Adrenal gland (tissue), 12 donors: ENCODE measurements around the gene TMPRSS4. TPM values are rescaled to one million over a fixed set of nuclear protein-coding genes. Genes with fewer than 3 reads are reported as not detected.

Source experiments
- DNase-seq, 7 donors: peaks; one replicate each; pipeline ENCODE4 v3.0.0-alpha.2; 2019 to 2020
- H3K27ac ChIP-seq, 5 donors: fragments of 200-600 bp; sonication (generic) in 4 of 5; 1 replicate in 3 of 5; 2 replicates in 2 of 5; pipeline versions ENCODE4 v1.5.1 to v1.8.0; 2016 to 2020; ENCODE audit warnings: mild to moderate bottlenecking in 1 of 5
- H3K27me3 ChIP-seq: fragments of 200-600 bp; 2 replicates; pipeline ENCODE4 v1.8.0; 2021
- H3K36me3 ChIP-seq, 2 donors: fragments of 200-600 bp; replicated peaks in 1 of 2; 1 replicate in 1 of 2; 2 replicates in 1 of 2; pipeline versions ENCODE4 v1.5.1 to v1.8.0; 2018 to 2022
- H3K4me1 ChIP-seq, 2 donors: fragments of 200-600 bp; replicated peaks in 1 of 2; 1 replicate in 1 of 2; 2 replicates in 1 of 2; pipeline versions ENCODE4 v1.5.1 to v1.8.0; 2018 to 2021
- H3K4me3 ChIP-seq, 4 donors: fragments of 200-600 bp; sonication (generic) in 3 of 4; one replicate each; pipeline ENCODE4 v1.5.1; 2016 to 2018
- H3K9me3 ChIP-seq, 3 donors: fragments of 200-600 bp; sonication (generic) in 1 of 3; replicated peaks in 1 of 3; 1 replicate in 2 of 3; 2 replicates in 1 of 3; pipeline versions ENCODE4 v1.5.1 to v1.8.0; 2016 to 2021
- POLR2A ChIP-seq, 2 donors: fragments of 450-650 bp; IDR thresholded peaks; one replicate each; pipeline ENCODE4 v1.6.1; 2017; ENCODE audit warnings: antibody characterized with exemption in 2 of 2, mild to moderate bottlenecking in 2 of 2, moderate library complexity in 1 of 2
- WGBS, 4 donors: extraction: QIAGEN DNeasy Blood & Tissue Kit in 2 of 4; methylation state at CpG; one replicate each; pipeline versions ENCODE4 v1.1.5 to v1.1.7; 2013 to 2017; 5-methylcytosine and 5-hydroxymethylcytosine counted together
- intact Hi-C, 2 donors: fragments of 100-400 bp; cut with DNase I; formaldehyde crosslinking; loops; one replicate each; pipeline versions ENCODE4 v1.14.1 to v1.15.0; 2022 to 2023
- polyA plus RNA-seq, 3 donors: library from polyadenylated mRNA; stranded (reverse); fragments of 200-250 nt in 2 of 3; fragments of 350-450 nt in 1 of 3; fragmentation: Illumina TruSeq in 1 of 3; extraction: RNeasy Lipid Tissue Mini Kit (QIAGEN cat#74804) in 1 of 3; gene quantifications; one replicate each; pipeline ENCODE4 v1.2.3, GENCODE V29; 2013 to 2014
- total RNA-seq, 9 donors: library from RNA; depleted of rRNA in 4 of 9; stranded (reverse); fragments of >200 nt in 4 of 9; fragments of 120-200 nt in 1 of 9; fragmentation: NEBNext Ultra II Directional in 1 of 9; extraction: Animal tissue kit (Norgen Biotek cat#: 25700) in 1 of 9; gene quantifications; one replicate each; pipeline versions ENCODE4 v1.1.0 to v1.2.4, GENCODE V29; 2013 to 2023
- TF ChIP-seq, protein P1 (sequence below), 6 experiments: fragments of 450-650 bp in 4 of 6; fragments of 200-600 bp in 2 of 6; sonication (generic) in 1 of 6; IDR thresholded peaks; 1 replicate in 5 of 6; 2 replicates in 1 of 6; pipeline versions ENCODE4 v1.5.1 to v1.8.0; 2016 to 2021; ENCODE audit warnings: antibody characterized with exemption in 6 of 6, mild to moderate bottlenecking in 2 of 6, moderate library complexity in 1 of 6
- donor health status: healthy with polysubstance abuse.
- donor health status: Bipolar disorder and iron deficiency.
- donor health status: DM: yes; HTN: yes; CAD: no.
- donor health status: DM: no; HTN: no; CAD: no.
- donor health status: DM: no; HTN: no; CAD: no.
- donor health status: DM: yes; HTN: yes; CAD: no.

The TMPRSS4 gene
- total and polyA plus RNA-seq, 12 donors, result 0.13 to 0.43 (median 0.27) TPM; not detected in 8

GRCh38 chr11:118147502-118147901 lies 70.6 kb downstream of the TMPRSS4 start:
- no peaks in the 10 kb centered on the region for H3K9me3 ChIP-seq
- WGBS, 4 donors, result 63 to 87% (median 68%) methylated on average over 3 of the region's 3 CpGs
- no peak for DNase-seq
- no peak overlapping the region for H3K27ac ChIP-seq
- TF ChIP-seq, protein P1, sequence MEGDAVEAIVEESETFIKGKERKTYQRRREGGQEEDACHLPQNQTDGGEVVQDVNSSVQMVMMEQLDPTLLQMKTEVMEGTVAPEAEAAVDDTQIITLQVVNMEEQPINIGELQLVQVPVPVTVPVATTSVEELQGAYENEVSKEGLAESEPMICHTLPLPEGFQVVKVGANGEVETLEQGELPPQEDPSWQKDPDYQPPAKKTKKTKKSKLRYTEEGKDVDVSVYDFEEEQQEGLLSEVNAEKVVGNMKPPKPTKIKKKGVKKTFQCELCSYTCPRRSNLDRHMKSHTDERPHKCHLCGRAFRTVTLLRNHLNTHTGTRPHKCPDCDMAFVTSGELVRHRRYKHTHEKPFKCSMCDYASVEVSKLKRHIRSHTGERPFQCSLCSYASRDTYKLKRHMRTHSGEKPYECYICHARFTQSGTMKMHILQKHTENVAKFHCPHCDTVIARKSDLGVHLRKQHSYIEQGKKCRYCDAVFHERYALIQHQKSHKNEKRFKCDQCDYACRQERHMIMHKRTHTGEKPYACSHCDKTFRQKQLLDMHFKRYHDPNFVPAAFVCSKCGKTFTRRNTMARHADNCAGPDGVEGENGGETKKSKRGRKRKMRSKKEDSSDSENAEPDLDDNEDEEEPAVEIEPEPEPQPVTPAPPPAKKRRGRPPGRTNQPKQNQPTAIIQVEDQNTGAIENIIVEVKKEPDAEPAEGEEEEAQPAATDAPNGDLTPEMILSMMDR (IDR thresholded peaks at IDR 0.05), result no peak
- TF ChIP-seq POLR2A (IDR thresholded peaks at IDR 0.05), result no peak
- no peaks in the 10 kb centered on the region for H3K36me3 ChIP-seq
- intact Hi-C loops, result loop anchor here (2.0 to 5.0 kb wide), 2 partner anchors 21 to 205 kb away; no protein-coding TSS in a partner anchor
- H3K4me3 ChIP-seq, result no peak overlapping the region
- H3K27me3 ChIP-seq, result peaks cover 21% of the 10 kb centered on the region
- peaks cover 0 to 3% of the 10 kb centered on the region in 2 donors for H3K4me1 ChIP-seq

DNA sequence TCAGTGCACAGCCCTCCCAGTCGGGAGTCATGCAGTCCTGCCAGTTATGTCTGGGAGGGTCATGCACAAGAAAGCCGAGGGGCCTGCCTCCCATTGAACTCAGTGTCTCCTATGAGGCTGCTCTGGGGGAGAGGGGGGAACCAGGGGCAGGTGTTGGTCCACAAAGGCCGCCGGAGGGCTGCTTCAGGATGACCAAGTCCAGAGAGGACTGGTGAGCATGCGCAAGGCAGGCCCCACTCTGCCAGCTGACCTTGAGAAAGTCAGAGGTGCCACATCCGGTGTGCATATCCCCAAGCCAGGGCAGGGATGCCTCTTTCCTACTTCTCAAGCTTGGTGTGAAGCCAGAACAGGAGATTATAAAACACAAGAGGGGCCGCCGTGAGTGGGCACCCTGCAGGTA lies 71.4 kb downstream of the TMPRSS4 start:
- Histone ChIP-seq H3K27me3 (peaks cover 17% of the 10 kb centered on the region), H3K9me3 (no peaks in the 10 kb centered on the region), H3K27ac (no peak overlapping the region), H3K36me3 (no peaks in the 10 kb centered on the region), H3K4me1 (peaks cover 0 to 9% of the 10 kb centered on the region in 2 donors), H3K4me3 (no peak overlapping the region)
- intact Hi-C loops, result loop anchor here in 1 of 2 donors (5.0 kb wide), 1 partner anchor 204 kb away; no protein-coding TSS in a partner anchor
- 81 to 88% (median 82%) methylated on average over 7 to 8 of the region's 8 CpGs for WGBS, 4 donors
- no peak for DNase-seq
- TF ChIP-seq POLR2A (IDR thresholded peaks at IDR 0.05), result no peak
- TF ChIP-seq, protein P1 (IDR thresholded peaks at IDR 0.05), result no peak

GRCh38 chr11:118148856-118149255 lies 72.0 kb downstream of the TMPRSS4 start:
- peaks cover 0 to 10% of the 10 kb centered on the region in 2 donors for H3K4me1 ChIP-seq
- H3K27ac ChIP-seq, result no peak overlapping the region
- no peak for DNase-seq
- H3K9me3 ChIP-seq, result no peaks in the 10 kb centered on the region
- peaks cover 16% of the 10 kb centered on the region for H3K27me3 ChIP-seq
- H3K4me3 ChIP-seq, result no peak overlapping the region
- no peaks in the 10 kb centered on the region for H3K36me3 ChIP-seq
- 70 to 86% (median 82%) methylated on average over 2 of the region's 2 CpGs for WGBS, 4 donors
- no peak for TF ChIP-seq POLR2A (IDR thresholded peaks at IDR 0.05)
- TF ChIP-seq, protein P1 (IDR thresholded peaks at IDR 0.05), result no peak
- intact Hi-C loops, result loop anchor here in 1 of 2 donors (5.0 kb wide), 1 partner anchor 203 kb away; no protein-coding TSS in a partner anchor

DNA sequence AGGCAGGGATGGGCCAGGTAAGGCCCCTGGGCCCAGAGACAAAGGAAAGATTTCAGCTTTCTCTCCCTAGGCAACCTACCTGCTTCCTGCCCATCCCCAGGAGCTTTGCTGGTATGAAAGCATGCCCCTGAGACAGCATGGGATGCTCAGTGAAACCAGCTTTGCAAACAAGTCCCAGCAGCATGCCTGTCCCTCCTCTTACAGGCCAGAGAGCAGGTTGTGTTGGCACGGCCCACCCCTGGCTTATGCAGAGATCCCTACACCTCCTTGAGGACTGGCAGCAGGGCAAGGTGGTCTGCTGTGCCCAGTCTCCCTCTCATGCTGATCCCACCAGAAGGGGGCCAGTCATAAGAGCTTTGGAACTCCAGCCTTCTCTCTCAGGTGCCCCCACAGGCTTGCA lies 72.6 kb downstream of the TMPRSS4 start:
- no peaks in the 10 kb centered on the region for H3K9me3 ChIP-seq
- peaks cover 21% of the 10 kb centered on the region for H3K27me3 ChIP-seq
- H3K36me3 ChIP-seq, result no peaks in the 10 kb centered on the region
- TF ChIP-seq POLR2A (IDR thresholded peaks at IDR 0.05), result no peak
- TF ChIP-seq, protein P1 (IDR thresholded peaks at IDR 0.05), result no peak
- H3K27ac ChIP-seq, result no peak overlapping the region
- WGBS, 4 donors, result 73 to 83% (median 80%) methylated on average over 1 of the region's 1 CpG; no CpG with 5 or more reads in 1 of the 4 donors
- no peak for DNase-seq
- H3K4me3 ChIP-seq, result no peak overlapping the region
- peaks cover 0 to 10% of the 10 kb centered on the region in 2 donors for H3K4me1 ChIP-seq
- intact Hi-C loops, result loop anchor here in 1 of 2 donors (5.0 kb wide), 1 partner anchor 203 kb away; no protein-coding TSS in a partner anchor
